ENCODE measurements around the gene COLEC12.

Gene COLEC12

DNA sequence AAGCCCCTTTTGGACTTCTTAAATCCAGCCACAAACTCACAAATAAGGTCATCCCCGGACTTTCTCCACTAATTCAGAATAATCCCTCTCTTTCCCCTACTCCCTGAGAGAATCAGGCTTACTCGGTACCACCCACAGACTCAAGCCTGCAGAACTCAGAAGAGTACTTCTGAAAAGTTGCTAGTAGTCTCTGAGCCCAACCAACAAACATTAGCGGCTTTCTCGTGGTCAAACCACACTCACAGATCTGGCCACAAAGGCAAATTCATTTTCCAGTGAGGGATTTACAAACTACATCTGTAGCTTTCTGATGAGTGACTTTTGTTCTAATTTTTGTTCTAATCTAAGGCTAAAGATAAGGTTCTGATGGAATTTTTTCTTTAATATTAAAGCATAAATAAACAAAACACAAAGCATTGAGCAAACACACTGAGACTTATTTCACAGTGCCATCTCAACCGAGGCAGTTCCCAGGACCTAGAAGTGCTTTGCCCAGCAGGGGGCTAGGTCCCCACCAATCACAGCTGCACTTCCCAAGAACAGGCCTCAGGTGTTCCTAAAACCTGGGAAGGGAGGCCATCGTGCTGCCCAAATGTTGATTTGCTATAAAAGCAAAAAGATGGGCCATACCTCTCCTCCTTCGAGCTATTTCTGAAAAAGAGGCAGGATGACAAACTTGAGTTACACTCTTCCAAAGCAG is 110.7 kb downstream of the COLEC12 start:
- peak; percentile 55 for DNase-seq (ENCODE audit: low read depth)

GRCh38 chr18:388200-388599 is 112.3 kb downstream of the COLEC12 start:
- no peak for DNase-seq (ENCODE audit: low read depth)

DNA sequence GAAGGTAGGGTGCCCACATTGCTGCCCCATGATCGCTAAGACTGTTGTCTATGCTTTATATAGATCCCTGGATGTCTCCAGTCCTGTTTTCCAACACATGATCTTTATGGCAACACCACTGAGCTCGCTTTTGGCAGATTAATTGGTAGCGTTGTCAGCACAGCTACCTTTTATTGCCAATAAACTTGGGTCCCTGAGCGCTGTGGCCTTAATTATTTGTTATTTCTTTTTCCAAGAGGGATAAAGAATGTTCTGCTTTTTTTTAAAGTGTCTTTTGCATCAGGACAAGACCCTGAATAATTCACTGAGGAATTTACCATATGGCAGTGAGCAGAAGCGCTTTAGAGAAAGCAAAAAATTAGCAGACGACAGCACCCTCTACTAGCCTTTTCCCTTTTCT is 113.5 kb downstream of the COLEC12 start:
- no peak for DNase-seq (ENCODE audit: low read depth)

- no peak for DNase-seq (ENCODE audit: low read depth)
Measured at GRCh38 chr18:384897-385296, 115.6 kb downstream of the COLEC12 start.

GRCh38 chr18:383135-383534 is 117.4 kb downstream of the COLEC12 start:
- no peak for DNase-seq (ENCODE audit: low read depth)

DNA sequence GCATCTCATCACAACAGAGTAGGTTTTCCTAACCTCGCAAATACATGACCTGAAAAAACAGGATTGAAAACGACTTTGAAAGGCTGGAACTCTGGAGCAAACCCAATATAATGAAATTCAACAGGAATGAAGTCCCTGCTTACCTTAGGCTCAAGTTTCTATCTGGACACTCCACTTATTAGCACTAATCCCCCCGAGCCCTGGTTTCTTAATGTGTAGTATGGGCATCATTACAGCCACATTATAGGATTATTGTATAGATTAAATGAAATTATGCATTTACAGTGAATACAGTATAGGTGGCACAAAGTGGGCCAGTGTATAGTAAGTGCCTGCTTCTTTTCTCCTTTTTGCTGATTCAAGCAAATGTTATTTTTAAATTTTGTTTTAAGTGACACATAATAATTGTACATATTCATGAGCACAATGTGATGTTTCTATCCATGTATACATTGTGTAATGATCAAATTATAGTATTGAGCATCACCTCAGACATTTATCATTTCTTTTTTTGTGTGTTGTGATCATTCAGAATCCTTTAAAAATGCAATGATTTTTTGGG is 118.0 kb downstream of the COLEC12 start:
- no peak for DNase-seq (ENCODE audit: low read depth)

DNA sequence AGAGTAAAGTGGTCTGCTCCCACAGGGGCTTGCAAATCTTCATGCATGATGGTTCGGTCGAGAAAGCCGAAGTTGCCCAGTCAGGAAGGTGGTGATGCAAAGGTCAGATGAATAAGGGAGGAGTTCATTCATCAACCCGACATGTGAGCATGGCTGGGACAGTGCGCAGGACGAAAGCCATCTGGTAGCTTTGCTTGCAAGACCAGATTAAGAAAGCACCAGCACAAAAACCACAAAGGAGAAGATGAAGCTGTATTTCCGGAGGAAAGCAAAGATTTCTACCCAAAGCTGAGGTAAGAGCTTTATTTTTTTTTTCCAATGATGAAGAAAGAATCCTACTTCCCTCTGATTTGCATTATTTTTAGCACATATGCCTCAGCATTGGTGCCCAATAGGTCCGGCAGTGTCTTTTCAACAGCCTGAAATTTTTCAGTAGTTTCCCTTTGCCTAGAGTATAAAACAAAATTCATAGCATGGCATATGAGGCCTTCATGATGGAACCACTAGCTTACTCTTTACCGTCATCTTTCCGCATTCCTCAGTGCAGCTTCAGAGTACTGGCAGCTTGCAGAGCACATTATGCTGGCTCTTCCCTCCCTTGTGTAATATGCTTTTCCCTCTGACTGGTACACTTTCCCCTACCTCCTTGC is 120.7 kb downstream of the COLEC12 start:
- DNase-seq (ENCODE audit: low read depth), result no peak

GRCh38 chr18:378079-378478 is 122.4 kb downstream of the COLEC12 start:
- no peak for DNase-seq (ENCODE audit: low read depth)

- DNase-seq (ENCODE audit: low read depth), result peak; percentile 27
Measured at GRCh38 chr18:377088-377487, 123.4 kb downstream of the COLEC12 start.

- DNase-seq (ENCODE audit: low read depth), result no peak
Measured at GRCh38 chr18:376311-376710, 124.2 kb downstream of the COLEC12 start.

DNA sequence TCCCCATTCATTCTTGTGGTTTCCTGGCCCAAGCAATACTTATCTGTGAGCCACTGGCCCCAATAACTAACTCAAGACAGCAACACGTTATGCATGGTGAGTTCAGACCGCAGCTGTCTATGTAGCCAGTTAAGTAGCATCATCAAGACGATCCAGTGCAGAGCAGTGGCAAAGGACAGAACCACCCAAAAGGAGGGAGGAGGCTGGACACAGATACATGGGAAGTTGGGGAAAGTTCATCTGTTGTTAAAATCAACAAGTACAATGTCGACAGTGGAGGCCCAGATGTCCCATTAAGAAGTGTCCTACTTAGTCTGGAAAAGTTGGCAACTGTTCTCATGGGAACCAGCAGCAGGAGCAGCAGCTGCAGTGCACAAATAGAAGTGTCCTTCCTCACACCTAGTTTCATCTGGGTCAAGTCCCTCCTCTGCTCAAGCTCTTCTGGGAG is 125.8 kb downstream of the COLEC12 start:
- DNase-seq (ENCODE audit: low read depth), result no peak

DNA sequence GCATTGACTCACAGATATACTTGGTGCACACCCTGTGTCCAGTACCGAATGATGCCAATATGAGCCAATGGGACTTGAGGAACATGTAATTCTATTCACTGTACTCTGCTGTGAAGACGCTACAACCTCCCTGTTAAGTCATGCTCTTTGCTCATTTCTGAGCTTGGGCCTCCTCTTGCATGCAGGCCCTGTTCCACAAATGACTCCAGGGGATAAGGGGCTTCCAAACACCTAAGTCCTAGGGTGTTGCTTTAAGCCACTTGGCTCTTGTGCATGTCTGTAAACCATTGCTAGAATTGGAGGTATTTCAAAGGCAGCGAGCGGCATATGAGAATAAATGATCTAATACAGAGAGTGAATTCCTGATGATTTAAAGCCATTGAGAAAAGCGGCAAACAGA is 126.7 kb downstream of the COLEC12 start:
- no peak for DNase-seq (ENCODE audit: low read depth)

GRCh38 chr18:371609-371982 is 128.9 kb downstream of the COLEC12 start:
- DNase-seq (ENCODE audit: low read depth), result peak; percentile 63

- DNase-seq (ENCODE audit: low read depth), result peak; percentile 42
Measured at GRCh38 chr18:370751-371608, 129.5 kb downstream of the COLEC12 start.

DNA sequence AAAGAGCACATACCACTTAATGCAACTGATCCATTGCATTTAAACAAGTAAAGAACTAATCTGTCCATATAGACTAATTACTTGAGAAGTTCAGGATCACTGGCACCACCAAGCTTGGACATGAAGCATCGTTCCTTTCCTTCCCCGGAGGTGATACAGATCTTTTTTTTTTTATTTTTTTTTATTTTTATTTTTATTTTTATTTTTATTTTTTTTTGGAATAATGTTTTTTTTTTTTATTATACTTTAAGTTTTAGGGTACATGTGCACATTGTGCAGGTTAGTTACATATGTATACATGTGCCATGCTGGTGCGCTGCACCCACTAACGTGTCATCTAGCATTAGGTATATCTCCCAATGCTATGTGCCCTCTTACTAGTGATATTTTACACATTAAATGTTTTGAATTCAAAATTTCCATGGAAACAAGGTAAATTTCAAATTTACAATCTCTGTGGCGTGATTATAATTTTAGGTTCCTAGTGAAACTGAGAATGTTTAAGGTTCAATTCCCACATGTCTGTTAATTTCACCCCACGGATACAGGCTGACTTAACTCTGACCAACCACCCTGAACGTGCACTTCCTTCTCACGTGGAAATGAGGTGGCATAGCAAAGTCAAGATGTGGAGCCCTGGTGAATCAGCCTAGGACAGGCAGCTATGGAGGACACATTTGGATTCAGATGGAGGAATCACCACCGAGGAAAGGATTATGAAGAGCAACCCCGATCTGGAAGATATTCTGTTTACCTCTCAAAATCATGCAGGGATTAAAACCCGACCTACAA is 131.1 kb downstream of the COLEC12 start:
- no peak for DNase-seq (ENCODE audit: low read depth)

DNA sequence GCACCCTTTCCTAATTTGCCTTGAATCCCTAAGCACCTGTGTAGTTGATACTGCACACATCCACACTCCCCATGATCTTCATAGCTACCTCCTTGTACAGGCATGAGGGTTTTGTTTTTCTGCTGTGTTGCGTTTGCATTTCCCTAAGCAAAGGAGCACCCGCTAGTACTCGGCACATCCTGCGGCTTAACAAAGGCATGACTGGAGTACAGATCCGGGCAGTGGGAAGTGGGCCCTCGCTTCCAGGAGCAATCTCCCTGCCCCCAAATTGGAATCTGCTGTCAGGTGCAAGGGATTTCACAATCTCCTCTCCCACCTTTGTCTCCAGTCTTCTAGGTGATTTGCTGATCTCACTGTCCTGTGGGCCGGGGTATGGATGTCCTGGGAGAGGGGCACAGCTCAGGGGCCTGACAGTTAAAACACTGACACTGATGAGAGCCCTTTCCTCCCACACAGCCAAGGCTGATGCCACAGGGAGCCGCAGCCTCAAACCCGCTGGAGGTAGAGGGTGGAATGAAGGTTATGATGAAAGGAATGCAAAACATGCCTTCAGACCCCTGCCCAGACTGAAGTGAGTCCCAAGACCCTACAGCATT is 133.9 kb downstream of the COLEC12 start:
- no peak for DNase-seq (ENCODE audit: low read depth)

- DNase-seq (ENCODE audit: low read depth), result no peak
Measured at GRCh38 chr18:365651-366050, 134.8 kb downstream of the COLEC12 start.

- DNase-seq (ENCODE audit: low read depth), result peak; percentile 54
Measured at GRCh38 chr18:364256-364826, 136.2 kb downstream of the COLEC12 start.

DNA sequence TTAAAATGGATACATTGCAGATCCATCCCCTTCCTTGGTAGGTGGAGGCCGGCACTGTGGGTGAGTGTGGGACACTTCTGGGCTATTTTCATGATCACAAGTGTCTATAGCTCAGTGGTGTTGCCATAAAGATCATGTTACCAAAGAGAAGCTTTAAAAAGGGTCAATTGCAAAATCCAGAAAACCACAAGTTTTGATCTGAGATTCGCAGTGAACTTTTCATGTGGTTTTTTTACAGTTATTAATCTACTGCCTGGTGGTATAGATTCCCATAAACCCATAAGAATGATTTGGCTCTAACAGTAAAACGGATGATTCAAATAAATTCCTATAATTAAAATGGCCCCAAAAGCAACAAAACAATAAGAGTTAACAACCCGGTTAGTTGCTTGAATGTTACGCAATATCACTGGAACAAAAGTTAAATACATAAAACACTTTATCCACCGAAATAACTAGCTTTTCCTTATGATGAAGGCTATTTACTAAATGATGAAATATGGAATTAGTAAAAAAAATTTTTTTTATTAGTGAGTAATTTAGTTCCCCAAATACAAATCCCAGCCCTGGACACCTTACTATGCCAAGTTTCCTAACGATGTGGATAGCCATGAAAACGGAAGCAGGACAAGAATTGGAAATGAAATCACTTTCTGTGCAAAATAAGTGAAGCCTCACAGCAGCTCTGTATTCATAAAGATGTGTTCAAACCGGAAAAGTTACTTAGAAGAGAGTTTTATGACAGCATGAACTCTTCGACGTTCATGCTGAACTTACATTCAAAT is 137.0 kb downstream of the COLEC12 start:
- DNase-seq (ENCODE audit: low read depth), result peak; percentile 88
